HG03280 (cell line): ENCODE results near the gene CLEC18C.
"Not testable (repeated sequence)": the region's sequence is repeated elsewhere in the genome, so short reads cannot be mapped to it uniquely, and the experiment has no call there.

Experiments
- ATAC-seq: cut with Tn5 transposase; IDR thresholded peaks from one replicate; pipeline ENCODE4 v1.9.1; 2021; ENCODE audit warnings: mild to moderate bottlenecking, moderate library complexity; ENCODE audit not compliant: unreplicated experiment

CLEC18C gene

GRCh38 chr16:70158261-70158939 lies 15.2 kb upstream of the CLEC18C start:
- ATAC-seq, result no peak

DNA sequence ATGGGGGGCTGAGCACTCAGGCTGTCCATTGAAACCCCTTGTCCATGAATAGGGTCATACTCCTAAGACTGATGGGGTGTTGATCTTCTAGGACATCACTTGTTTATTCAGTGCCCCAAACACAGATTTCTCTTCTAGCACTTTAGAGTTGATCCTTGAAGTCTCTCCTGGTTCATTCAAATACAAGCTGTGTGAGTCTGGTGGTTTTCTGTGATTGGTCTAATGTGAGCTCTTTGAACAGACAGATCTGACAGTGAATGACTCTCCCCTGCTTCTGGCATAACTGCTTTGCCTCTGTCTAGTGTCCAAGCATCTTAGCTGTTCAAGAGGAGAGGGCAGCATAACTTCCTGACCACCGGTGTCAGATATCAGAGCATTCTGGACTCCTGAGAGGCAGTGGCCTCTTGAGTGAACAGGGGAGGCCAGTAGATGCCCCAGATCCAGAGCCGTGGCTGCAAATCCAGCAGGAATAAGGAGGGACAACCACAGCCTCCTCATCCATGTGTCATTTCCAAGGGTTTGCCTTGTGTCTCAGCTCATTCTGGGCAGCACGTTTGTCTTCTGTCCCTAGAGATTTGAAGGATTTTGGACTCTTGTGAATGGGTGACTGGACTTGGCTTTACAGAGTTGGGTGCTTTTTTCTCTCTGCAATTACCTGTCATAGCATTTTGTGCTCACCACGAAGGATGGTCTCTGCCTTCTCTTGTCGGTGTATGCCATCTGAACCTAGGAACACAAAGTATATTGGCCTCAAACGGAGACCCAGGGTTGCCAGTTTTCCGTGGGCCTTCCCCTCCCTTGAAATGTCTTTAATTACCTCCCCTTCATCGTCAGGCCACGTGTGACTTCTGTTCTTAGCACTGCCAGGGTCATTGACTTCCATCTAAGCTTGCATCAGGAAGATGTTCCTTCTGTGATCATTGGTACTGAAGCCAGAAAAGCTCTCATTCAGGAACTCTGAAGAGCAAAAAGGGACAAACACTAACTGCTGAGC lies 13.9 kb upstream of the CLEC18C start:
- no peak for ATAC-seq

DNA sequence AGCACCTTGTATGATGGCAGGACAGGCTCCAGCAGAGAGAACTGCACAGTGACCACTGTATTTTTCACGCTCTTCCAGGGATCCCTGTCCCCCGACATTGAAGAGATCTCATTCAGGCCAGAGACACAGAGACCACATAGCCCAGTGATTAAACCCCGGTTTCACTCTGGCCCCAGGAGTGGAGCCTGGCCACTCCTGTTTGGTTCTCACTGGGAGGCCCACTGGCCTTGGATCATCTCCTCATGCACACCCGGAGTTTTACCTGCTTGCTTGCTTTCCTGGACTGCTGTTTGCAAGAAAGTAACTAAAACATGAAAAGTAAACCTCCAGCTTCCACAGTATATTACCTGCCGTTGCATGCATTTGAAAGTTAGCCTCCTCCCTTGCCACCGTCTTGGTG lies 13.2 kb upstream of the CLEC18C start:
- ATAC-seq, result no peak

DNA sequence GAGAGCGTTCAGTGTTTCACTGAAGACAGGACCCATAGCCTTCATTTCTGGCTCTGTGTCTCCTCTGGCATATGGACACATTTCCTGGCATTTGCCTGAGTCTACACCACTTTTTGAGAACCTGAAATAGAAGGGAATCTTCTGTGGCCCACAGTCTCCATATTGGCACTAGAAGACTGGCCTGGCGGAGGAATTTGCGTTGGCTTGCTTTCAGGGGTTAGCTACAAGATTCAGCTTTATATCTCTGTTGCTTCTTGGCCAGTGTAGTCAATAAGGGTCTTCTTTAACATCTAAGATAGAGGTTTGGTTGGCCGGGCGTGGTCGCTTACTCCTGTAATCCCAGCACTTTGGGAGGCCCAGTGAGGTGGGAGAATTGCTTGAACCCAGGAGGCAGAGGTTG lies 12.8 kb upstream of the CLEC18C start:
- ATAC-seq, result no peak

DNA sequence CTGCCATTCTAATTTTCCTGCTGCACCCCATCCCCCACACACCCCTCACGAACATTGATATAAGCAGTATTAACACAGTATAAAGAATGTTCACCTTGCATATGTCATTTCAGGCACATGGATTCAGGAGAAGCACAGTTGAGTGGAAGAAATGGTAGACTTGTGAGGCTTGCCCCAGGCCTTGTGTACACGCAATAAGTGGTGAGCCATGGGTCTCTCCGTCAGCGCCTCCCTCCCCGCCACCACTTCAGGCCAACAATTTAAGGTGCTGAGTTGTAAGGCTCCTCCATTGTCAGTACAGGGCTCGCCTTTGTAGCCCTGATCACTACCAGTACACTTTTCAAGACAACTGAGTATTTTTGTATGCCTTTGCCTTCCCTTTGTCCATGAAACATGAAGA lies 12.2 kb upstream of the CLEC18C start:
- ATAC-seq, result no peak

DNA sequence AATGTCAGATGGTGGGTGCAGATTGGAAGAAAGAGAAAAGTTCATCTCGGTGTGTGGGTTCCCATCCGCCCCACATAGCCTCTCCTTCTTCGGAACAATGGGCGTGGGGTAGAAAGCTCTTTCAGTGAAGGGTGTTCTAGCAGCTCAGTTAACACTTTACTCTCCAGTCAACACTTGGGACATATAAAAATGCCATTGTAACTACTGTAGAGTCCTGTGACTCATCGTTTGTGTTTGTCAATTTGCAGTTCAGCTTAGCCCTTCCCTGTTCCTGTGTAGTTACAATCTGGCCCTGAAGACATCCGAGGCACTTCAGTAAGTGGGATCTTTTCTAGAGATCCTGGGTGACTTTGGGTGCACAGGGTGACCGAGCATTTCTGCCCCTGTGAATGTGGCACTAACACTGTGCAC lies 11.5 kb upstream of the CLEC18C start:
- no peak for ATAC-seq

DNA sequence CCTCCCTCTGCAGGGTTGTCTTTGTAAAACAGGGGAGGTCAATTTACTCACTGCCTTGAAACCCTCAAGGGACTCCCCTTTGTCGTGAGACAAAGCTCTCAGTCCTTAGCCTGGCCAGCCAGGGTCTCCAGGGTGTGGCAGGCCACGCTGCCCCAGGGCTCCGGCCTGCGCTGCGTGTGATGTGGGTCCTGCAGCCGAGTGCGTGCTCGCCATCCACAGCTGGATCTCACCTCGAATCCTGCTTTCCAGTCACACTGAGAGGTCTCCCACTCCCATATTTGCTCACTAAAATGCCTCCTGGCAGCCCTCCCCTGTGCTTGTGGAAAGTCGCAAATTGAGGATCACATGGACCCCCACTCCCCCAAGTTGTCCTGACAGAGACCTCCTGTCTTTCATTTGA lies 10.0 kb upstream of the CLEC18C start:
- no peak for ATAC-seq

GRCh38 chr16:70166688-70167087 lies 6.9 kb upstream of the CLEC18C start:
- not testable (repeated sequence) for ATAC-seq

DNA sequence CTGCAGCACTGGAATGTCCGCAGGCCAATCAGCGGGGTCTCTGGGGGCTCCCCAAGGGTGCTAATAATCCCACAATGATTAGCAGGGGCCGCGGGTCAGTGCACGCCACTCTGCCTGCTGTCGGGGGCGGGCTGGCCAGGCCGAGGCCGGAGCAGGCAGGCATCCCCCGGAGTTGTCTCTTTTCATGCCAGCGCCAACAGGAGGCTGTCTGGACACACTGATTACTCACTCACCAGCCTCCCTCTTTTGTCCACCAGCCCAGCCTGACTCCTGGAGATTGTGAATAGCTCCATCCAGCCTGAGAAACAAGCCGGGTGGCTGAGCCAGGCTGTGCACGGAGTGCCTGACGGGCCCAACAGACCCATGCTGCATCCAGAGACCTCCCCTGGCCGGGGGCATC lies 329 bp downstream of the CLEC18C start:
- ATAC-seq, result not testable (repeated sequence)

GRCh38 chr16:70174387-70174932 lies 873 bp downstream of the CLEC18C start:
- not testable (repeated sequence) for ATAC-seq

DNA sequence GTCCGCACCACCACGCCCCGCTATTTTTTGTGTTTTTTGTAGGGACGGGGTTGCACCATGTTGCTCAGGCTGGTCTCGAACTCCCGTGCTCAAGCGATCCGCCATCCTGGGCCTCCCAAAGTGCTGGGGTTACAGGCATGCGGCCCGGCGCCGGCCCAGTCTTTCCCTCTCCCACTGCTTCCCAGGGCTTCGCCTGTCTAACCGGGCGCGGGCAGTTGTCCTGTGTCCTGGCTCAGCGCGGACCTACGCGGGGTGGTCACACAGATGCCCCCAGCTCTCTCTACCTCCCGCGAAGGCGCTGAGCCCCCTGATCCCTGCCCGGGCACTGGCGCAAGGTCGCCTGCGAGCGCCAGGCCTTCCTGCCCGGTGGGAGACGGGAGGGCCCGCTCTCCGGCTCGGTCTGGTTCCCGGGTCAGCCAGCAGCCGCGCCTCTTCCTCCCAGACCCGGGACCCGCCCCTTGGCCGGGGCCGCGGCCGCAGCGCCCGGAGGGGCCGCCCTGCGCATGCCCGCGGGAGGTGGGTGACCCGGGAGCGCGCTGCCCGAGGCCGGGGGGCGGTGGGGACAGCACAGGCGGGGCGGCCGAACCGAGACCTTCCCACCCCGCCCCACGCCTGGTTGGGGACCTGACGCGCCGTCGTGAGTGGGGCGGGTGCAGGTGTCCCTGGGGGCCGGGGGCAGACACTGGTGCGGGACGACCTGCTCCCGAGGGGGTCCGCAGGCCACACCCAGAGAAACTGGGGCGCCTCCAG lies 14.4 kb downstream of the CLEC18C start:
- not testable (repeated sequence) for ATAC-seq

DNA sequence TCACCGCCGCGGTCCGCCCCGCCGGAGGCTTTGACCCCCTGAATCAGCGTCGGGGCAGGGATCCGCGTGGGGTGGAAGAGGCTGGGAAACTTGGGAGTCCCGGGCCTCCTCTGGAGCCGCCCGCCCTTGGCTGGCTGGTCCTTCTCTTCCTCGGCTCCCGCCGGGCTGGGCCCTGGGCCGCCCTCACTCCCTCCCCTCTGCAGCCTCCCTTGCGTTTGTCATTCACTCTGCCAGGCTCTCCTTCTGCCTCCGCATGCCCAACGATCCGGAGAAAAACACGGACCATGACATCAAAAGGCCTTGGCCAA lies 15.0 kb downstream of the CLEC18C start:
- not testable (repeated sequence) for ATAC-seq

DNA sequence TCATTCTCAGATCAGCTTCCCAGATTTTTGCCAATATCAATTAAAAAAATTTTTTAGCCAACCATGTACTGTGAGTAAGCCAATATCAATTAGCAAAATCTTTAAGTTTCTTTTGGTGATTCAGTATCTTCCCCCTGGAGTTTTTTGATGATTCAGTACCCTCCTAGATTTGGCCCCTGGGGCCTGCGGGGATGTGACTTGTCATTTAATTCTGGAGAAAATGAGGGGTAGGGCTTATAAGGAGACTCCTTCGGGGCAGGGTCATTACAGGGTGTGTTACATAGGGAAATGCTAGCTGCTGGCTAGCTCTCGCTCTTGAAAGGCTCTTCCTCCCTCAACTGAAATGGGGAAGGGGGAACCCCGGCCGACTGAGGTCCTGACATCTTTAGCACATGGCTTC lies 17.0 kb downstream of the CLEC18C start:
- not testable (repeated sequence) for ATAC-seq

DNA sequence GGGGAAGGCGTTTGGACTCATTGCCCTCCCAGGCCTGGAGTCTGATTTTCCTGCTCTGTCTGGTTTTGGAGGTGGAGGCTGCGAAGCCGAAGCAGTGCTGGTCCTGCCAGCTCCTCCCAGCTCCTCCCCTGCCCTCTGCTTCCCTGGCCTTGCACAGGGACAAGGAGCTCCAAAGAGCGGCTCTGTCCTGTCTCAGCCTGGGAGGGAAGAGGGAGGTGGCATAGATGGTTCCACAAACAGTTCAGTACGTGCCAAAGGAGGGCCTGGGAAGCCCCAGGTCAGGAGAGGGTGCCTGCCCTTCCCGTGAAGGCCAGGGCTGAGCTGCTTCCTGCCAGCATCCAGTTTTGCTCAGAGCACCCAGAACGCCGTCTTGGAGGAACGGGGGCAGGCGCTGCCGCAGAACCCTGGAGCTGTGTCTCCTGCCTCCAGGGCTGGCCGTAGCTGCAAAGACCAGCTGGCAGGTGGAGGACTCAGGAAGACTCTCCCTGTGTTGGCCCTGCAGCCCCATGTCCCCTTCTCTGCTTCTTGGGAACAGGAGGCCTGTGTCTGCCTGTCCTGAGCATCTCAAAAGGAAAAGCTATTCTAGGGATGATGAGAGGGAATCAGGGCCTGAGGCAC lies 23.2 kb downstream of the CLEC18C start:
- ATAC-seq, result not testable (repeated sequence)

DNA sequence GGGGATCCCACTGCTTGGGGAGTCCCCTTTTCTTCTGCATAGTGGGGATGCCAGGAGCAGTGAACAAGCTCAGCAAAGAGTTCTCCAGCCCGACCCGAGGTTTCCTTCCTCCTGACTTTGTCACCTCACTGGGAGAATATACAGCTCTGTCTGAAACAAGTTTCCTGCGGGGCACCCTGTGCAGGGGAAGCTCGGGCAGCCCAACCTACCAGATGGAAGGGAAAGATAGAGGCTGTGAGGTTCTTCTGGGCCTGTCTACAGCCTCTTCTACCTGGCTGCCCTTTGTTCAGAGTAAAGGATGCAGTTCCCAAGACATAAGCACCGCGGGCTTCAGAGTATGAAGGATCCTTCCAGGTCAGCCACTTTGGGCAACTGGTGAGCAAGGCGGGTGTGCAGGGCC lies 24.0 kb downstream of the CLEC18C start:
- ATAC-seq, result not testable (repeated sequence)

DNA sequence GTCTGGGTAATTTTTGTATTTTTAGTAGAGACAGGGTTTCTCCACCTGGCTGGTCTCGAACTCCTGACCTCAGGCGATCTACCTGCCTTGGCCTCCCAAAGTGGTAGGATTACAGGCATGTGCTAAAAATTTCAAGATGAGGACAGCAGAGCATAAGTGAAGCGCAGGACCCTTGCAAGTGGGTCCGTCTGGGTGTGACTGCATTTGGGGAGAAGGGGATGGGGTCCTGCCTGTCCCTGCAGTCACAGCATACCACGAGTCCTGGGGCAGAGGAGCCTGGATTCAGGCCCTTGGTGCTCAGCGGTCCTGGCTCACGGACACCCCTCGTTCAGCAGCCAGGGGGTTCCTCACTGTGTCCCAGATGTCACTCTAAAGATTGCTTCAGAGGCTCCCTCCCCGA lies 24.6 kb downstream of the CLEC18C start:
- not testable (repeated sequence) for ATAC-seq

DNA sequence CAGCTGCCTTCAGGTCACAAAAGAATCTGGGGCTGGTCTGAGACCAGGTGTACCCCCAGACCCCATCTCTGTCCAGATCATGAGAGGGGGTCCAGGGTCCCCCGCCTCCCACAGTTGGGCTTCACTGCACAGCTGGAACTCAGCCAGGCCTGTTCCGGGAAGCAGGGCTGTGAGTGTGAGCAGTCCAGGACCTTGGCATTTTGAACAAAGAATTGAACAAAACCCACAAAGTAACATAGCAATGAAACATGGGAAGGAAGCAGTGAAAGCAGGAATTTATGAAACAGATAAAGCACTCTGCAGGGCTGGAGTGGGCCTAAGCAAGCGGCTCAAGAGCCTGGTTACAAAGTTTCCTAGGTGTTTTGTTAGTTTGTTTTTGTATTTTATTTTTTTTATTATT lies 25.1 kb downstream of the CLEC18C start:
- ATAC-seq, result not testable (repeated sequence)

GRCh38 chr16:70199170-70199569 lies 25.6 kb downstream of the CLEC18C start:
- ATAC-seq, result not testable (repeated sequence)

DNA sequence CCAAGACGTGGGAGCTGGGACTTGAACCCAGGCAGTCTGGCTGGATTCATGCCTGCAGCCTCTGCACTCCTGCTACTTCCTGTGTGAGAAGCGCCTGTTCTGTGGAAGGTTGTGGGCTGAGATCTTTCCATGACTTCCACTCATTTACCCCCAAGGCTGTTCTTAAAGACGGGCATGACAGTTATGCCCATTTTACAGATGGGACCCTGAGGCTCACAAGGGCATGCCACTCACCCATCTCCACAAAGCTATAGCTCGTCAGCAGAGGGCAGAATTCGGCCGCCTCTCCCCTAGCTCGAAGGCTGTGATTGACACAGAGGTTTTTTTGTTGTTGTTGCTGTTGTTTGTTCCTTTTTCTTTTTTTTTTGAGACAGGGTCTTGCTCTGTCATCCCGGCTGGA lies 26.5 kb downstream of the CLEC18C start:
- not testable (repeated sequence) for ATAC-seq

- ATAC-seq, result not testable (repeated sequence)
These were observed 29.9 kb downstream of the CLEC18C start for GRCh38 chr16:70203508-70203907.

DNA sequence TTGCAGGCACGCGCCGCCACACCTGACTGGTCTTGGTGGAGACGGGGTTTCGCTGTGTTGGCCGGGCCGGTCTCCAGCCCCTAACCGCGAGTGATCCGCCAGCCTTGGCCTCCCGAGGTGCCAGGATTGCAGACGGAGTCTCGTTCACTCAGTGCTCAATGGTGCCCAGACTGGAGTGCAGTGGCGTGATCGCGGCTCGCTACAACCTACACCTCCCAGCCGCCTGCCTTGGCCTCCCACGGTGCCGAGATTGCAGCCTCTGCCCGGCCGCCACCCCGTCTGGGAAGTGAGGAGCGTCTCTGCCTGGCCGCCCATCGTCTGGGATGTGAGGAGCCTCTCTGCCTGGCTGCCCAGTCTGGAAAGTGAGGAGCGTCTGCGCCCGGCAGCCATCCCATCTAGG lies 30.4 kb downstream of the CLEC18C start:
- not testable (repeated sequence) for ATAC-seq
